T-helper 1 cell (primary cell): ENCODE data around the gene TTC28.
"Not testable (repeated sequence)": the region's sequence is repeated elsewhere in the genome, so short reads cannot be mapped to it uniquely, and the experiment has no call there.

ENCODE experiments used
- DNase-seq, 5 donors: peaks; one replicate each; pipeline ENCODE4 v3.0.0-alpha.2; 2012 to 2020

The TTC28 gene

DNA sequence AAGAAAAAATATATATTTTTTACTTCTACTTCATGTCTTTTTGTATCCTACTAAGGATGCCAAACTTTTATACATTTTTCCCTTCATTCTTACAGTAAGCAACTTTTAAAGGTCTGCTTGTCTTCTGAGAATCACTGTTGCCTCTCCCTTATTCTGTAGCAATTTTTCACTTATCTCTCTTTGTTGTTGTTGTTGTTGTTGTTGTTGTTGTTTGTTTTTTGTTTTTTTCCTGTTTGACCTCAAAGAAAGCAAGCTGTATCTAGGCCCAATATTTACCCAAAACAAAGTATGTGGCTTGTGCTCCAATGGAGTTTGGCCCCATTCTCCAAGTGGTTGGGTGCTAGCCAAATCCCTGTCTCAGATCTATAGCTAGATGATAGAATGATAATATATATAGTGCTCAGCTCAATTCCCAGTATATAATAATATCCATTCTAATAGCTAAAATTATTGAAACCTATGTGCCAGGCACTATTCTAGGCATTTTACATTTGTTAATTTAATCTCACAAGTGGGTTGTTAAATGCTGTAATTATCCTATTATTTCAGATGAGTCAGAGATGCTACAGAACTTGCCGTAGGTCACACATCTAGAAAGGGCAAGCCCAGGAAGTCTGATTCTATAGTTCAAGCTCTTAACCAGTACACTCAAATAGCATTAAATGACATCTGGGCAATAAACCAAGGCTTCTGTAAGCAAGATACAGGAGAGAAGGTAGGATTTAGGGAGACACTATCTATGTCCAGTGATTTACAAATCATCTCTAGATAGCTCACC is 555.5 kb downstream of the TTC28 start:
- DNase-seq: no peak

DNA sequence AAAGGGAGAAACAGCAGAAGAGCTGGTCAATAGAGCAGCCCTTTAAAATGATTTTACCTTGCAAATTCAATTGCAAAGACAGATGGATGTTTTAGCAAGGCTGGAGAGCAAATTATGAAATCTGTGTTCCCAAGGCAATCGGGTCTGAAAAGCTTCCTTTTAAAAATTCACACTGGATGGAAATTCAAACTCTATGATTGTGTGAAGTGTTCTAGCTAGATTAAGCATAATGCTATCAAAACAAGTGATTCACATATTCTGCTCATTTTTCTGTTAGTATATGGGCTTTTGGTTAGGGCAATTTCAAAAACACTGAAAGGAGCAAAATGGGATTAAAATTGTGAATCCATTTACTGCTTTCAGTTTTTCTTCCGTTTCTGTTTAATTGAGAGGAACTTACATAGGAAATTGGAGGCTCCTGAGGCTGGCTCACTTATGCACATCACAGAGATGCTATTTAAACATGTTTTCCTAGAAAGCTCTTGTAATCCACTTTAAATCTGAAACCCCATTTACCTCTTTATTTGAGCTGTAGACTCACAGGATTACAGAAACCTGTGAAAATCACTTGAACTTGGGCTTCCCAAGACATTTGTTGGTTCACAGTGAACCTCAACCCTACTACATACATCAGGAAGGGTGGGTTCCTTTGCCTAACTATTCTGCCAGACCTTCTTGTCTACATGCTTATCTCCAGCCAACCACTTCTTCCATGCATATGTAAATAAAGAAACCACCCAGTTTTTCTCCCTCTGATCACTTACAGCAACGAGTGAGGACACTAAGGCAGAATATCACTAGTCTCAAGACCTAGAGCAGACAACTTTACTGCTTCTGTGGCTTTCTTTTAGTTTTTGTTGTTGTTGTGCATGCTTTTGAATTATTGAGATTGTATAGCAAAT is 558.7 kb downstream of the TTC28 start:
- DNase-seq: no peak

DNA sequence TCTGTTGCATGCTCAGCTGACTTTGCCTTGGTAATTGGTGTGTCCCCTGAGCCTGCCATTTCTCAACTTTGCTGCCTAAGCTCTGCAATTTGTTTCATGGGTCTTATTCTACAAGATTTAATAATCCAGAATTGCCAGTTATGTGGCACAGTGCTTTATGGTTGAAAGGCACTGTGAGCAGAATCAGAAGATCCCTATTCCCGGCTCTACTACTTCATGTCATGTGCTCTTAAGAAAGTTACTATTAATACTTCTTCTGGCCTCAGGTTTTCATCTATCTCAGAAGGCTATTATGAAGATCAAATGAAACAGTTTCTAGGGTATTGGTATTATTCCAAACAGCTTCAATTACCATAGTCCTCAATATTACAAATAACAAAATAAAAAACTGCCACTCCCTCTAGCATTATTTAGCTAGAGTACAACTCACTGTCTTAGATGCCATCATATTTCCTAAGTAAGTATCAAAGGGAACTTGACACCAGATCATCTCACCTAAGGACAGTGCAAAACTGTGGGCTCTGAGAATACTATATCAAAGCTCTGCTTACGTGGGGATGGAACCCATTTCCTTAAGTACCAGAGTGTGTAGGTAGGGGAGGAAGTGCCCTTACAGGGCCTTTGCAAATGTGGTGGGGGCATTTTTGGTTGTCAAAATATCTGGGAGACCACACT is 560.5 kb downstream of the TTC28 start:
- DNase-seq: no peak

DNA sequence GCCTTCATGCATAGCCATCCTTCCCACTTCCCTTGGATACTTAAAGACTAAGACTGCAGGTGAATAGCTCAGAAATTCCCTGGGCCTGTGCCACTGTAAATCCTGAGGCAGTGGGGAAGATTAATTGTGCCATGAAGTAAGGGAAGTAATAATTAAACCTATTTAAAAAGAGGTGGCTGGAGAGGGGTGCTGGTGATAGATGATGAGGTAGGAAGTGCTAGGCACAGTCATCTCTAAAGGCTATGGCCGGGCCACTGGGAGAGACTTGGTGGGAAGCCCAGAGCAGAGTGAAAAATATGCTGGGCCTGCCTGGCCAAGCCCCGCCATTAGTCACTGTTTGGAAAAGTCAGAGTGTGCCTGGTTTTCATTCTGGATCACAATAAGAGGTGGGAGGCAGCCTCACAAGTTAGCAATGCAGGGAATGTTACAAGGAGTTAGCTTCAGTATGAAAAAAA is 563.4 kb downstream of the TTC28 start:
- no peak for DNase-seq

DNA sequence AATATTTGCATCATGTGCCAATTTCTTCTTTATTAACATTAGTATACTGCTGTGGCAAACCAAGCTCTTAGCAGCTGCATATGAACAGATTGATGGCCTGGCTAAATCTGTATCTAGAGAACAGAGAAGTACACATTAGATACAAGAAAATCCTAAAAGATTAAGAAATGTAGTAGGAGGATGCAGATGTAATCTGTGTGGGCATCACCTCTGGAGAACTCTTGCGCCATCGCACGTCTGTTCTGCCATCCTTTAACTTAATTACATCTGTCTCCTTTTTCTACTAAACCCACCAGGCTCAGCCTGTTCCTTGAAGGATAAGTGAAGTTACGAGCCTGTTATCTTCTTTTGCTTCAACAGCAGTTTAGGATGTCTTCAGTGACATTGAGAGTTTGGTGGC is 564.2 kb downstream of the TTC28 start:
- no peak for DNase-seq

DNA sequence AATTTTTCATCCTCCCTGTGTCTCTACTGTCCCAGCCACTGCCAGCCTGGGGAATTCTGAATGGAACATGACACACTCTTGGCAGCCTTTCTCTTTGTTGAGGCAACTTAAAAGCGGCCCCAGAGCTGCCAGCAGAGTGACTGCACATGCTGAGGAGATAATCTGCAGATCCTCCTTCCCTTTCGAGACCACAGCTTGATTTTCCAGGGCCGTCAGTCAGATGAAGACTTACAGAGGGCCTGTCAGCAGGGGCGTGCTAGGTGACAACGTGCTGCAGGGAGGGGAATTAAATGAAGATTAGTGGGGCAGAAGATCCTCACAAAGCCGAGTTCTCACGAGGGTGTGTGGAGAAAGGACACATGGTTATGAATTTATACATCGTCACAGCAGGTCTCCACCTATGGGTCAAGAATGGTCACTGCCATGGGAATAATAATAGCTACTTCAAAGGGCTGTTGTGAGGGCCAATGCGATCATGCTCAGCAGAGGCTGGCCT is 567.0 kb downstream of the TTC28 start:
- DNase-seq: no peak

DNA sequence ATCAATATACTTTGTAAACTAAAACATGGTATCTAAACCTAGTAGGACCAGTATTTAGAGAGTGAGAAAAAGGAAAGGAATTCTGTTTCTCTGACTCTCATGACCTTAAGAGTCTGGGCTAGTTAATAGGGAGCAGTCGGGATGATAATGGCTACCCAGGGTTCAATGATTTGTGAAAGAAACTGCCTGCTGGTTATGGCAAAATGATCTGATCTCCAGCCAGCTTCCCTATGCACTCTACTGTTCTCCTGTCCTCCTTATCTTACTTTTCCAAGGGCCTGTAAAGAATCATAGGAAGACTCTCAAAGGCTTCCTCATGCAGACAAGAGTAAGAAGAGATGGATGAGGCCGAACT is 567.5 kb downstream of the TTC28 start:
- no peak for DNase-seq

DNA sequence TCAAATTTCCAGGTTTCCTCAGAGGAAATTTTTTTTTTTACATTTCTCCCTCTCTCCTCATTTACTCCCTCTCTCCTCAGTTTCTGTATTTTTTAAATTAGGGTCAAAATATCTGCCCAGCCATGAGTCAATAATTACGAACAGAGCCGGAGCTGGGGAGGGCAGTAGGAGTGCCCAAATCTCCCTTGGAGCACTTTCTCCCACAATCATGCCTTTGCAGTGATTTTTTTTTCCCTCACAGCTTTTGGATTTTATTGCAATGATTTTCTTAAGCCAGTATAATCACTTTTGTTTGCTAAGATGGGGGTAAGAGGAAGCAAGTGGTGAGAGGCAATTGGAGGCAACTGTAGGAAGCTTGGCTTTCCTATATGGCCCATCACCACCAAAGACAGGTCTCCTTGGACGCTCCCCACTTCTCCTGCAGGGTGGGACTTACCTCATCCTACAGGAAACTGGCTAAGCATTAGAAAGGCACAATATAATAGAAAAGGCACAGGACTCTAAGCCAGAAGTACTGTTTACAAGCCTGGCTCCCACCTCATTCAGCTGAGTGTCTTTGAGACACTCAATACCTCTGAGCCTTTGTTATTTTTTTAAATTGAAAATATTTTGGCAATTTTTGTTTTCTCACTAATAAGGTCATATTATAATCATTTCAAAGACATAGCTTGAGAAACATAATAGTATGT is 568.0 kb downstream of the TTC28 start:
- DNase-seq: no peak

DNA sequence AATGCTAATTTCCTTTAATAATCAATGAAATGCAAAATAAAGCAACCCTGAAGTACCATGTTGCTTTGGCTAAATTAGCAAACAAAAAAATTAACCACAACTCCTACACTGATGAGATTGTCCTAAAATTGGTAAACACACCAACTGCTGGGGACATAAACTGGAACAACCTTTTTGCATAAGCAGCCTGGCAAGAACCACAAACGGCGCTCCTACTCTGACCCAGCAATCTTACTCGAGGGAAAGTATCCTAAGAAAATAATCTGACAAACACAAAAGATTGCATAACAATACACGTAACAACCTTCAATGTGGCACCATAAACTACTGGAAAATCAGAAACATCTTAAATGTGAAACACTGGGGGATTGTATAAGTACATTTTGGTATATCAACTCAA is 570.8 kb downstream of the TTC28 start:
- no peak for DNase-seq

DNA sequence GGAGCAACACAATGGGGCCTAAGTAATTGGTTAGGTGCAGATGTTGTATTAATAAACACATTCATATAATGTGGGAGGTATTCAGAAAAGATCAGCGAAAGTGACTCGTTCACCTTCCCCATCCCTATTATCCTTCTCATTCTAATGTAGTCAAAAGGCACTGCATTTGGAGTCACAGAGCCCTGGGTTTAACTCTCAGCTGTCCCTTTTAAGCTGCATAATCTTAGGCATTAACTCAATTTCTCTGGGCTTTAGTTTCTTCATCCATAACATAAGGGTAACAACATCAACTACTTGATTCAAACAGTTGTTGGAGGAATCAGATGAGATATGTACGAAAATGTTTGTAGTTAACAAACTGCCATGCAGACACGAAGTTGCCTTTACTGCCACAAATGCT is 573.0 kb downstream of the TTC28 start:
- DNase-seq: no peak

DNA sequence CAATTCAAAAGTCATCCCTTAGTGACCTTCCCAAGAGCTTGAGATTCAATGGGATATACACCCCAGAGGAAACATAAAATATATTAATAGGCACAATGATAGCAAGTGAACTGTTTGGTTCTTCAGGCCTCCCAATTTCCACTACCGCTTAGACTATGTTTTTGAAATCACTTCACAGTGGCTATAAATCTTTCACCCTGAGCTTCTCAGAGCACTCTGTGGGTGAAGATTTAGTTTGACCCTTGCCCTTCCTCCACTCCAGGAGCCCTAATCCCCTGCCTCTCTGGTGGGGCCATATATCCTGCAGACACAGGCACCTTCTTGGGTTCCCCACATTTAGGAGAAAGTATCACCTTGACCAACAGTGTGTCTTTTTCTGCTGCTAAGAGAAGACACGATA is 573.7 kb downstream of the TTC28 start:
- DNase-seq: no peak

DNA sequence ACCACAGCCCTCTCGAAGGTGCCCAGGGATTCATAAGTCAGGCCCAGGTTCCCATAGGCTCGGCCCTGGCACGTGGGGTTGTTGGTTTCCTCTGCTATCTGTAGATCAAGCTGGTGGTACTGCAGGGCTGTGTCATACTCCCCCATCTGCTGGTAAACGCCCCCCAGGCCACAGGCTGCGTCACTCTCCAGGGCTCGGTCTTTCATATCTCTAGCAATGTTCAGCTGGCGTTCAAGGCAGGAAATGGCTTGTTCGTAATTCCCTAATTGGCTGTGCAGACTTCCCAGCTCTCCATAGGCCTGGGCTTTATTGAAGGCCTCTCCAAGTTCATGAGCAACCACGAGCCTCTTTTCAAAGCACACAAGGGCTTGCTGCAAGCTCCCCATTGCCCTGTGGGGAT is 574.2 kb downstream of the TTC28 start:
- no peak for DNase-seq

DNA sequence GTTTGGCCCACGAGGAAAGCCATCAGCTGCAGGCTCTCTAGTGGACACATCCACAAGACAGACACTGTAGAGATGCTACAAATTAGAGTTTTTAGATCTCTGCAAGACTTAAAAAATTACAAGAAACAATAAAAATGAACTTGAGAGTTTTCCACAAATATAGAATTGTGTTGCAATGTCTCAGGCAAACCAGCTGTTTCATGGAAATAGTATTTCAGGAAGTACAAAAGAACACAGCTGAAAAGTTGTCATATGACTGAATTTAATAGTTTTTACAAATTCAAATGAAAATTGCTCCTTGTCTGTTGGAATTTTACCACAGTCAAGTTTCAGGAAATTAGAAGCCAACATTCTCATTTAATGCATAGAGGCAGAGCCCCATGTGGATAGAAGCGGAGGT is 576.0 kb downstream of the TTC28 start:
- no peak for DNase-seq

DNA sequence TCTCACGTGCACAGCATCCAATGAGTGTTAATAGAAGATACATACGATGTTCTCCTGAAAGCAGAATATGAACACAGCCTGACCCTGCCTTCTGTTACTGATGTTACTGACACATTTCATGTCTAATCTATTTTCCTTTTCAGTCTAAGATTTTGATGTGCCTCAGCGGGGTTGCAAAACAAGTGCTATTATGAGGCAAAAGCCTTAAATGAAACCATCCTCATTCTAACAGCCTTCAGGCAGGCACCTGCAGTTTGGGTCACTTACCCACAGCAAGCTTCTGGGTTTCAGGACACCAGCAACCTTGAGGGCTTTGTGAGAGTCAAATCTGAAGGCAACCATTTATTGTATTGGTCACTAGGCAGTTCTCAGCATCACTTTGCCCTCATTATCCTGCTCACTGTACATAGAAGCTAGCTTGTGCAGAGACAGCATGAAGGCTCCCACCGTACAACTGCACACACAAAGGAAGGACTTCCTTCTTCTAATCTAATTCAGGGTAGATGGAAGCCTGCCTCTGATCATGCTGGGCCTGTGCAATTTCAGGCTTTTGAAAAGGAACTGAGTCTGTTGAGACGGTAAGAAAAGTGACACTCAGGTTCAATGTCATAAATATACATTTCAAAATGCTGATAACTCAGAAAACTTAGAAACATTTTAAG is 577.4 kb downstream of the TTC28 start:
- DNase-seq: no peak

DNA sequence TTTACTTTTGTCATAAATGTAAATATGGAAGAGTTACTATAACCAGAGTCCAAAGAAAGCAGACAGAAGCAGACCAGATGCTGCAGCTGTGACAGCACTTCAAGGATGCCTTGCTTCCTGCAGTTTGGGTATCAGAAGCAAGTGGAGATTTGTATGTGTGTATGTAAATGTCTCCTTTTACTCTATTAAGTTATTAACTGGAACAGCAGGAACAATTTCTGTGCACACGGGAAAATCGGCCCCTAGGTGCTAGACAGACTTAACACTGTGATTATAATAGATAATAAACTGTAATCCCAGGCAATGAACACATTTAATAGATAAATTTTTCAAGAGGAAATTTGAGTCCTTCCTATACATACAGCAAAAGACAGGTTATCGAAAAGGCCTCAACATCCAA is 582.0 kb downstream of the TTC28 start:
- DNase-seq: no peak

DNA sequence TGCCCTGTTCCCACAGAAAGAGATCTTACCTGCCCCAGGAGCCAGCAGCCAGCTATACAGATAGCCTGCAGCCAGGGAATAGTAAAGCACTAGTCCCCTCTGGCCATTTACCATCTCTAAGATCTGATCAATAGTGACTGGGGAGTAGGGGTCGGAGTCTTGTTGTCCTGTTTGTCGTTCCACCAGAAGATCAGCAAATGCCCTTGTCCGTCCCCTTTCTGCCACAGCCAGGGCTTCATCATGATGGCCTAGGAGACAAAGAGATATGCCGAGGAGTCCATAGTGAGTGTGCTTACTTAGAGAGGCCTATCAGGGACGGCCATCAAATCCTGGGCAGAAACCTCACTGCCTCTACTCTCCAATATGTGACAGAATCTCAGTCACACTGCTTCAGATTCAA is 583.5 kb downstream of the TTC28 start:
- no peak for DNase-seq

DNA sequence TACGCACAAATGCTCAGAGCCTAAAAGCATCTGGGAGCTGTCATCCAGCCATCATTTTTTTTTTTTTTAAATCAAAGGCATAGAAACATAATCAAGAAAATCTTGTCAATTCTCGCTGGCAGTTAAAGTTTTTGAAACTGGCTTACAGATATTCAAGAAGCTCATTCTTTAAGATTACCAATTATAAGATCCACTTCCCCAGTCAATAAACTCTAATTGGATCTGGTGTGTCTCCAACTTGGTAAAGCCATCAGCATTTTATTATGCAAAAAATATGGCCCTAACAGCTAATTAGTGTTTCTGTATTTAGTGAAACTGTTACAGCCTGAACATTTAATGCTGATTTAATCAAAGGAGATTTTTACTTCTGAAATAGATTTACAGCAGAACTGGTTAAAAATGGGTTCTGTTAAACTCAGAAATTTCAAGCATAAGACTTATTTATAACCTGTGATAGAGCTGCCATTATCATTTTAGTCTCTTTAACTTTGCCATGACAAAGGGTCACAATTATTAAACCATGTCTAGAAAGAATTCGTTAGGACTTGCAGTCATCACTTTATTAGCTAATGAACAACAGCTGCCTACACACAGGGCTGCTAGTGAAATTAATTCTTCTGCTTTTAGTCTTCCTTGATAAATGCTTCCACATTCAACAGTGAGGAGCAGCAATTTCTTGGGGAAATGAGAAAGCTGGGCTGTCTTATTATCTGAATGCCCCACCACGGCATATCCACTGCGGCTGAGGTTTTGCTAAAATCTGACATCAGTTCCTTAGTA is 584.1 kb downstream of the TTC28 start:
- DNase-seq: no peak

DNA sequence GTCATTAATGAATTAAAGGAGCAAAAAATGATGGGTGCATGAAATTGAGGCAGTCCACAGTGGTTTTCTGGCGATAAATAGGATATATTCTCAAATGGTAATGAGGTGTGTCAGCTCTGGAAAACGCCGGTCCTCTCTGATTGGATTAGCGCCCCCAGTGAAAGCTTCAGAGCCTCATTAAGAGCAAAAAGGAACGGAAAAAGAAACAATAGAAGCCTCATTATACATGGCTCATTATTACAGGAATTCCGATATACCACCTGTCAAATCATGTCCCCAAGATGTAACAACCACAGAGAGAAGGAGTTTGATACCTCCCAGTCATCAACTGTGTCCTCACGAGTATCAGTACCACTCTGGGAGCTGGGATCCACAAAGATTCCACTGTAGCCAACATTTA is 584.9 kb downstream of the TTC28 start:
- DNase-seq: no peak

DNA sequence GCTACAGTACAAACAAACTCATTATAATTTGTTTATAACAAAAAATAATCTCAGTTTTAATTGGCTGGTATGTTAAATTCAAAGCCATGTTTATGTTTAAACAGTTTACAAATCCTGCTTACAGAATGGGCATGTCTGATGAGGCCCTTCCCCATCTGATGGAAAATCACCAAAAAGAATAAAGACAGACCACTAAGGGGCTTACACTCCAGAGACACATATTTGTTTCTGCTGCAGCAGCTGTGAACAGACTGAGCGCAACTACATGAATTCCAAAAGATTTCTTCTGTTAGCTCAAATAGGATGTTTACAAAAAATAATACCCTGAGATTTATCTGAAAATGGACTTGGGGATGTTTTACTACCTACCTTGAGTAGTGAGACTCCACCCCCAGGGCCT is 585.9 kb downstream of the TTC28 start:
- DNase-seq: no peak

DNA sequence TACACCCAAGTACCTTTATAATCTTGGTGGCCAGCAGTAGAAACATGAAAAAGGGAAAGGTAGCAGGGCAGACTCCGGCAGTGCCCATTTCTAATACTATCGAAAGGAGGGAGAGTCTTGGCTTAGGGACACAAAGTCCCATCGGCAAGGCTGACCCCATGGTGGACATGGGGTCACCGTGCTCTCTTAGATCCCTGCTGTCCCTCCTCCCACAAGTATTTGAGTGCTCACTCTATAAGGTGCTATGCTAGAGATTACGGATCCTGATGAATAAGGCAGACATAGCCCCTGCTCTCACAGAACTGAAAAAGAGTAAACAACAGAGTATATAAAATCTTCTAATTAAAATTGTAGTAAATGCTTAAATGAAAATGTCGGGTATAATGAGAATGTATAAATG is 588.2 kb downstream of the TTC28 start:
- DNase-seq: no peak

DNA sequence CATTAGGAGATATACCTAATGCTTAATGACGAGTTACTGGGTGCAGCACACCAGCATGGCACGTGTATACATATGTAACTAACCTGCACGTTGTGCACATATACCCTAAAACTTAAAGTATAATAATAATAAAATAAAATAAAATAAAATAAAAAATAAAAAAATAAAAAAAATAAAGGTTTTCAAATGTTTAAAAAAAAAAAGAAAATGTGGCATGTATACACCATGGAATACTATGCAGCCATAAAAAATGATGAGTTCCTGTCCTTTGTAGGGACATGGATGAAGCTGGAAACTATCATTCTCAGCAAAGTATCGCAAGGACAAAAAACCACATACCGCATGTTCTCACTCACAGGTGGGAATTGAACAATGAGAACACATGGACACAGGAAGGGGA is 590.1 kb downstream of the TTC28 start:
- not testable (repeated sequence) for DNase-seq
